ENCODE results near the gene AHR.

DNA sequence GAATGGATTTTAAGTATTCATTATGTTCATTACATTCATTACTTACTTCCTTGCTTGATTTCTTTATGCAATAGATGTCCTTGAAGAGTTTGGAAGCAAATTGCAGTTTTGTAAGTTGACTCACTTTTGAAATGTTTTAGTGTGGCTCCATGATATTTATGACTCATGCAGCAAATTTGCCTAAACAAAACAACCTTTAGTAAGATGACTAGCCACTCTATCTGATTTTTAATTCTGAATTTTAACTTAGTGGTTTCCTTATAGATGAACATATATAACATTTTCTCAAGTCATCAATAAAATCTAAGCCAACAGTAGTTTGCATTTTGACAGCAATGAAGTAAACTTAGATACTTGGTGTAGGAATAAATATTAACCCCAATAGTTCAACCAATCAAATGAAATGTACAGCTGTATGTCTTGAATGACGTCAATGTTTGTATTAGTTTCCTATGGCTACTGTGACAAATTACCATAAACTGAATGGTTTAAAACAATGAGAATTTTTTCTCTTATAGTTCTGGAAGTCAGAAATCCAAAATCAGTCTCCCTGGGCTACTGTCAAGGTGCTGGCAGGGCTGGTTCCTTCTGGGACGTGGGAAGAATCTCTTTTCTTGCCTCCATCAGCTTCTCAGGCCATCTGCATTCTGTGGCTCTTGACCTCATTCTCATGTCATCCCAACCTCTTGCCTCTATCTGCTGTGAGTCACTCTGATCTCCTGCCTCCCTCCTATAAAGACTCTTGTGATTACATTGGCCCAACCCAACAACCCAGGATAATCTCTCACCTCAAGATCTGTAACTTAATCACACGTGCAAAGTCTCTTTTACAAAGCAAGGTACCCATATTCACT lies 73.4 kb downstream of the AHR start:
- TF ChIP-seq EZH2 (IDR thresholded peaks at IDR 0.05; ENCODE audit: low read depth) = no peak
- TF ChIP-seq, protein P1, sequence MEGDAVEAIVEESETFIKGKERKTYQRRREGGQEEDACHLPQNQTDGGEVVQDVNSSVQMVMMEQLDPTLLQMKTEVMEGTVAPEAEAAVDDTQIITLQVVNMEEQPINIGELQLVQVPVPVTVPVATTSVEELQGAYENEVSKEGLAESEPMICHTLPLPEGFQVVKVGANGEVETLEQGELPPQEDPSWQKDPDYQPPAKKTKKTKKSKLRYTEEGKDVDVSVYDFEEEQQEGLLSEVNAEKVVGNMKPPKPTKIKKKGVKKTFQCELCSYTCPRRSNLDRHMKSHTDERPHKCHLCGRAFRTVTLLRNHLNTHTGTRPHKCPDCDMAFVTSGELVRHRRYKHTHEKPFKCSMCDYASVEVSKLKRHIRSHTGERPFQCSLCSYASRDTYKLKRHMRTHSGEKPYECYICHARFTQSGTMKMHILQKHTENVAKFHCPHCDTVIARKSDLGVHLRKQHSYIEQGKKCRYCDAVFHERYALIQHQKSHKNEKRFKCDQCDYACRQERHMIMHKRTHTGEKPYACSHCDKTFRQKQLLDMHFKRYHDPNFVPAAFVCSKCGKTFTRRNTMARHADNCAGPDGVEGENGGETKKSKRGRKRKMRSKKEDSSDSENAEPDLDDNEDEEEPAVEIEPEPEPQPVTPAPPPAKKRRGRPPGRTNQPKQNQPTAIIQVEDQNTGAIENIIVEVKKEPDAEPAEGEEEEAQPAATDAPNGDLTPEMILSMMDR (conservative IDR thresholded peaks at IDR 0.05) = no peak
